H1 (cell line): ENCODE data around the gene CNIH1. TPM values are rescaled to one million over a fixed set of nuclear protein-coding genes. Genes with fewer than 3 reads are reported as not detected.

Source experiments
- YY1 ChIP-seq: IDR thresholded peaks from 2 replicates; pipeline ENCODE4 v1.6.1; 2011; ENCODE audit warnings: low read depth, mild to moderate bottlenecking, low read length
- polyA plus RNA-seq, 7 experiments: library from polyadenylated mRNA; depleted of rRNA in 3 of 7; stranded (reverse) in 5 of 7; unstranded in 2 of 7; fragments of >200 nt in 5 of 7; fragments of 200-250 nt in 2 of 7; gene quantifications; 1 replicate in 5 of 7; 2 replicates in 1 of 7; 4 replicates in 1 of 7; pipeline versions ENCODE4 v1.2.1 to v1.2.3, GENCODE V29; 2011 to 2013; ENCODE audit warnings: missing spikeins in 2 of 7, mixed read lengths in 2 of 7
- total RNA-seq: library from RNA; stranded (reverse); fragmentation: NEBNext Ultra II Directional; extraction: Animal tissue kit (Norgen Biotek cat#: 25700); gene quantifications from 2 replicates; pipeline ENCODE4 v1.2.1, GENCODE V29; 2021
- TF ChIP-seq, protein P1 (sequence below): IDR thresholded peaks from 2 replicates; pipeline ENCODE4 v1.6.1; 2012; ENCODE audit warnings: low read length, inconsistent platforms

The CNIH1 gene
- total and polyA plus RNA-seq, 2 of the 8 experiments (the other 6 are each of a cell fraction or from before 2014, with no cell fraction given) = 119 to 333 TPM

DNA sequence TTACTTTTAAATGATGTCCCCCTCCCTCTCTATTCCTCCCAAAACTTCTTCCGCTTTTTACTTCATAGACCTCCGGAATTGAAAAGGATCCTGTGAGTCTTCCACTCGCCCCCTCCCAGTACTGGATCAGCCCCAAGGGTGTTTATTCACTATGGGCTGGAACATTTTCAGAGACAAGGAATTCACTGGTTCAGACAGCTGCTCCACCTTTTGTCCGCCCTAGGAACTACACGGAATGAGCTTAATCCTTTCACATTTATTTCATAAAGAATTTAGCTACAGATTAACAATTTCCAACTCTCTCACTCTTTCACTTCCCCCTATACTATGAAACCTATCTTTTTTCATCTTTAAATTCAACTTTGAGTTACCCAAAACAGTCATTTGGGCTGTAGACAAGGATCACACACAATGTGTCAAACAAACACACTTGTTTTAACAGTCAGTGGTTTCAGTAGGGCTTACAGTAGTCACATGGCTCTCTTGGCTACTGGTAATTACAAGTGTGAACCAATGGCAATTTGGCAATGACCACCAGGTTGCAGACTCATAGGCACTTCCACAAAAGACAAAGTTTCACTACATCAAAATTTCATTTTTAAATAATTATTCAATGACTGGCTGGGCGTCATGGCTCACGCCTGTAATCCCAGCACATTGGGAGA is 20.6 kb downstream of the CNIH1 start (continued):
- no peak for TF ChIP-seq YY1
- TF ChIP-seq, protein P1, sequence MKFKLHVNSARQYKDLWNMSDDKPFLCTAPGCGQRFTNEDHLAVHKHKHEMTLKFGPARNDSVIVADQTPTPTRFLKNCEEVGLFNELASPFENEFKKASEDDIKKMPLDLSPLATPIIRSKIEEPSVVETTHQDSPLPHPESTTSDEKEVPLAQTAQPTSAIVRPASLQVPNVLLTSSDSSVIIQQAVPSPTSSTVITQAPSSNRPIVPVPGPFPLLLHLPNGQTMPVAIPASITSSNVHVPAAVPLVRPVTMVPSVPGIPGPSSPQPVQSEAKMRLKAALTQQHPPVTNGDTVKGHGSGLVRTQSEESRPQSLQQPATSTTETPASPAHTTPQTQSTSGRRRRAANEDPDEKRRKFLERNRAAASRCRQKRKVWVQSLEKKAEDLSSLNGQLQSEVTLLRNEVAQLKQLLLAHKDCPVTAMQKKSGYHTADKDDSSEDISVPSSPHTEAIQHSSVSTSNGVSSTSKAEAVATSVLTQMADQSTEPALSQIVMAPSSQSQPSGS = no peak
